CD14-positive monocyte (primary cell): ENCODE results near the gene DAD1. TPM values are rescaled to one million over a fixed set of nuclear protein-coding genes. Genes with fewer than 3 reads are reported as not detected.

Source experiments
- DNase-seq, 3 donors: peaks; one replicate each; pipeline ENCODE4 v3.0.0-alpha.2; 2011 to 2022
- H2AFZ ChIP-seq: 2 replicates; pipeline ENCODE4 v1.6.0; 2012; ENCODE audit warnings: mild to moderate bottlenecking, low read depth, low read length, inconsistent platforms; ENCODE audit not compliant: insufficient read depth, poor library complexity, severe bottlenecking
- H3K27ac ChIP-seq, 2 donors: 1 replicate in 1 of 2; 2 replicates in 1 of 2; pipeline ENCODE4 v1.5.1; 2012 to 2013; ENCODE audit warnings: low read length in 2 of 2, control low read depth in 1 of 2, inconsistent platforms in 1 of 2, low read depth in 1 of 2, mild to moderate bottlenecking in 1 of 2
- H3K27me3 ChIP-seq, 2 donors: one replicate each; pipeline versions ENCODE4 v1.6.0 to v1.6.1; 2011 to 2013; ENCODE audit warnings: low read length in 2 of 2; ENCODE audit not compliant: control insufficient read depth in 2 of 2, insufficient read depth in 2 of 2
- H3K36me3 ChIP-seq, 2 donors: replicated peaks in 1 of 2; 1 replicate in 1 of 2; 2 replicates in 1 of 2; pipeline versions ENCODE4 v1.5.1 to v1.6.1; 2012 to 2013; ENCODE audit warnings: low read length in 2 of 2, control low read depth in 1 of 2, inconsistent platforms in 1 of 2, mild to moderate bottlenecking in 1 of 2; ENCODE audit not compliant: insufficient read depth in 2 of 2, control insufficient read depth in 1 of 2
- H3K4me1 ChIP-seq, 2 donors: 1 replicate in 1 of 2; 2 replicates in 1 of 2; pipeline versions ENCODE4 v1.5.1 to v1.6.1; 2012 to 2013; ENCODE audit warnings: low read length in 2 of 2, control low read depth in 1 of 2, inconsistent platforms in 1 of 2, mild to moderate bottlenecking in 1 of 2, moderate library complexity in 1 of 2; ENCODE audit not compliant: insufficient read depth in 2 of 2, control insufficient read depth in 1 of 2
- H3K4me2 ChIP-seq: replicated peaks from 2 replicates; pipeline ENCODE3; 2012; ENCODE audit warnings: low read length, moderate library complexity, mild to moderate bottlenecking; ENCODE audit not compliant: poor library complexity, severe bottlenecking; ENCODE audit errors: extremely low read depth
- H3K4me3 ChIP-seq, 3 experiments: fragments of 200-600 bp in 1 of 3; sonication (generic) in 1 of 3; replicated peaks in 1 of 3; 1 replicate in 2 of 3; 2 replicates in 1 of 3; pipeline ENCODE4 v1.5.1; 2011 to 2013; ENCODE audit warnings: low read length in 3 of 3, mild to moderate bottlenecking in 3 of 3, control low read depth in 2 of 3, low read depth in 2 of 3, inconsistent platforms in 1 of 3, moderate library complexity in 1 of 3
- H3K79me2 ChIP-seq: 2 replicates; pipeline ENCODE4 v1.6.0; 2012; ENCODE audit warnings: mild to moderate bottlenecking, control low read depth, inconsistent platforms, low read length, moderate library complexity; ENCODE audit not compliant: insufficient read depth
- H3K9ac ChIP-seq: 2 replicates; pipeline ENCODE4 v1.6.0; 2017; ENCODE audit warnings: low read length, mild to moderate bottlenecking; ENCODE audit not compliant: insufficient read depth, poor library complexity, severe bottlenecking
- H3K9me3 ChIP-seq, 2 donors: replicated peaks in 1 of 2; 1 replicate in 1 of 2; 2 replicates in 1 of 2; pipeline versions ENCODE4 v1.5.1 to v1.6.1; 2012 to 2013; ENCODE audit warnings: low read length in 2 of 2, control low read depth in 1 of 2; ENCODE audit not compliant: control insufficient read depth in 1 of 2, insufficient read depth in 1 of 2
- H4K20me1 ChIP-seq: 2 replicates; pipeline ENCODE4 v1.6.0; 2012; ENCODE audit warnings: mild to moderate bottlenecking, low read length, control low read depth, moderate library complexity; ENCODE audit not compliant: insufficient read depth
- H3K27ac Mint-ChIP-seq, 7 donors: one replicate each; pipeline ENCODE4 v1.8.0; 2020; ENCODE audit warnings: mild to moderate bottlenecking in 7 of 7, mixed read lengths in 7 of 7, moderate library complexity in 6 of 7, inconsistent platforms in 2 of 7
- H3K27me3 Mint-ChIP-seq, 3 donors: one replicate each; pipeline ENCODE4 v1.8.0; 2021 to 2022; ENCODE audit warnings: low read depth in 3 of 3, mild to moderate bottlenecking in 3 of 3, mixed read lengths in 3 of 3, moderate library complexity in 3 of 3, inconsistent platforms in 1 of 3
- H3K36me3 Mint-ChIP-seq, 2 donors: one replicate each; pipeline ENCODE4 v1.8.0; 2020; ENCODE audit warnings: mixed read lengths in 2 of 2, inconsistent platforms in 1 of 2, mild to moderate bottlenecking in 1 of 2
- H3K4me1 Mint-ChIP-seq: one replicate; pipeline ENCODE4 v1.8.0; 2020; ENCODE audit warnings: mild to moderate bottlenecking, mixed read lengths
- H3K4me3 Mint-ChIP-seq, 2 donors: one replicate each; pipeline ENCODE4 v1.8.0; 2020; ENCODE audit warnings: mild to moderate bottlenecking in 2 of 2, mixed read lengths in 2 of 2, moderate library complexity in 1 of 2
- H3K9me3 Mint-ChIP-seq, 7 donors: one replicate each; pipeline ENCODE4 v1.8.0; 2020 to 2022; ENCODE audit warnings: mixed read lengths in 7 of 7, mild to moderate bottlenecking in 6 of 7, moderate library complexity in 6 of 7, inconsistent platforms in 2 of 7
- CTCF ChIP-seq: fragments of 200-600 bp; IDR thresholded peaks from one replicate; pipeline ENCODE4 v1.8.0; 2022; ENCODE audit warnings: antibody characterized with exemption, mild to moderate bottlenecking
- WGBS: methylation state at CpG from one replicate; pipeline ENCODE4 v1.1.5; 2013; ENCODE audit warnings: missing lambda C conversion rate; ENCODE audit not compliant: insufficient coverage; 5-methylcytosine and 5-hydroxymethylcytosine counted together
- intact Hi-C, 2 donors: fragments of 100-400 bp; cut with micrococcal nuclease; formaldehyde crosslinking; loops; one replicate each; pipeline versions ENCODE4 v1.15.0 to v1.15.1; 2023
- polyA plus RNA-seq, 3 donors: library from polyadenylated mRNA; depleted of rRNA in 1 of 3; unstranded in 2 of 3; stranded (reverse) in 1 of 3; fragments of 300-500 nt in 2 of 3; fragments of >200 nt in 1 of 3; fragmentation: Illumina TruSeq in 2 of 3; gene quantifications; 1 replicate in 2 of 3; 2 replicates in 1 of 3; pipeline ENCODE4 v1.2.3, GENCODE V29; 2012 to 2021

Gene DAD1
- polyA plus RNA-seq, 3 donors, result 126 to 444 (median 440) TPM

GRCh38 chr14:22597265-22597664 is 8.2 kb upstream of the DAD1 start:
- Mint-ChIP-seq H3K36me3 (peaks cover 10 to 11% of the 10 kb centered on the region in 2 donors), H3K9me3 (no peaks in the 10 kb centered on the region), H3K27me3 (peaks cover 8 to 30% (median 30%) of the 10 kb centered on the region in 3 donors), H3K27ac (no peak overlapping the region), H3K4me3 (peak overlapping the region in 1 of 2 donors; percentile 49), H3K4me1 (peaks cover 24% of the 10 kb centered on the region)
- intact Hi-C loops, result loop anchor here in 1 of 2 donors (5.0 kb wide), 2 partner anchors 50 to 170 kb away; partner anchors contain the start of gene OXA1L
- peaks cover 2 to 9% of the 10 kb centered on the region in 2 donors for H3K36me3 ChIP-seq
- no peak for TF ChIP-seq CTCF
- WGBS, result 80% methylated on average over 4 of the region's 6 CpGs
- H3K4me1 ChIP-seq, result peaks cover 14 to 21% of the 10 kb centered on the region in 2 donors
- no peaks in the 10 kb centered on the region for H3K9me3 ChIP-seq
- H3K79me2 ChIP-seq, result no peaks in the 10 kb centered on the region
- peaks cover 2 to 6% of the 10 kb centered on the region in 2 donors for H3K27me3 ChIP-seq
- H4K20me1 ChIP-seq, result no peaks in the 10 kb centered on the region
- H3K4me2 ChIP-seq, result peak overlapping the region; percentile 96
- no peak overlapping the region for H3K9ac ChIP-seq
- DNase-seq, result no peak
- peak overlapping the region; percentile 97 for H2AFZ ChIP-seq
- peak overlapping the region in 1 of 3 experiments; percentile 90 for H3K4me3 ChIP-seq
- no peak overlapping the region for H3K27ac ChIP-seq

GRCh38 chr14:22596354-22596879 is 7.4 kb upstream of the DAD1 start:
- intact Hi-C loops, result loop anchor here in 1 of 2 donors (5.0 kb wide), 2 partner anchors 51 to 171 kb away; partner anchors contain the start of gene OXA1L
- no peak overlapping the region for H3K27ac ChIP-seq
- no peak overlapping the region for H2AFZ ChIP-seq
- H3K4me1 ChIP-seq, result peaks cover 14 to 21% of the 10 kb centered on the region in 2 donors
- peaks cover 2 to 6% of the 10 kb centered on the region in 2 donors for H3K27me3 ChIP-seq
- Mint-ChIP-seq H3K27me3 (peaks cover 8 to 28% (median 27%) of the 10 kb centered on the region in 3 donors), H3K9me3 (no peaks in the 10 kb centered on the region), H3K36me3 (peaks cover 2 to 3% of the 10 kb centered on the region in 2 donors), H3K4me1 (peaks cover 21% of the 10 kb centered on the region), H3K4me3 (no peak overlapping the region), H3K27ac (no peak overlapping the region)
- no peak for DNase-seq
- peaks cover 0 to under 1% of the 10 kb centered on the region in 2 donors for H3K36me3 ChIP-seq
- whole genome bisulfite sequencing, result 100% methylated on average over 1 of the region's 3 CpGs
- no peaks in the 10 kb centered on the region for H4K20me1 ChIP-seq
- no peak for TF ChIP-seq CTCF
- H3K9me3 ChIP-seq, result no peaks in the 10 kb centered on the region
- H3K9ac ChIP-seq, result no peak overlapping the region
- H3K79me2 ChIP-seq, result no peaks in the 10 kb centered on the region
- no peak overlapping the region for H3K4me3 ChIP-seq
- H3K4me2 ChIP-seq, result no peak overlapping the region
